ENCODE results near the gene KCNQ4. TPM values are rescaled to one million over a fixed set of nuclear protein-coding genes. Genes with fewer than 3 reads are reported as not detected.
A peak's percentile ranks its signal among the peaks of the same experiment; 100 is the strongest.

The KCNQ4 gene
- polyA plus RNA-seq, 2 of the 4 experiments (the other 2 are of a cell fraction): 0.08 to 0.17 TPM

- H3K4me2 ChIP-seq: peak within 1 kb of the TSS; percentile 87
- peak within 1 kb of the TSS; percentile 78 for H3K4me3 ChIP-seq
- no peaks in the 10 kb centered on the region for H3K9me3 ChIP-seq
- TF ChIP-seq RFX5 (IDR thresholded peaks at IDR 0.05) (no peak), MAFK (IDR thresholded peaks at IDR 0.05; ENCODE audit: partially characterized antibody) (no peak), KDM5A (IDR thresholded peaks at IDR 0.05) (no peak), MAZ (IDR thresholded peaks at IDR 0.05; ENCODE audit: borderline replicate concordance, low read depth, low read length) (no peak), CTCF (IDR thresholded peaks at IDR 0.05) (peak; percentile 52), GATA3 (IDR thresholded peaks at IDR 0.05; ENCODE audit: borderline replicate concordance) (no peak), RAD21 (conservative IDR thresholded peaks at IDR 0.05 in 1 of 2, IDR thresholded peaks at IDR 0.05 in 1 of 2) (peak; percentile 82 to 92), TP53 (CRISPR knock-in tag; IDR thresholded peaks at IDR 0.05) (no peak), FOSL2 (IDR thresholded peaks at IDR 0.05) (no peak), FOSL2 (CRISPR knock-in tag; IDR thresholded peaks at IDR 0.05) (no peak), JUNB (IDR thresholded peaks at IDR 0.05) (no peak), SMC3 (IDR thresholded peaks at IDR 0.05) (peak; percentile 94), POLR2A (IDR thresholded peaks at IDR 0.05; ENCODE audit: low read length) (peak; percentile 94), HOXA7 (CRISPR knock-in tag; IDR thresholded peaks at IDR 0.05) (no peak), ZFP36 (IDR thresholded peaks at IDR 0.05; ENCODE audit: borderline replicate concordance, partially characterized antibody) (no peak), MYC (IDR thresholded peaks at IDR 0.05; ENCODE audit: borderline replicate concordance, low read length) (no peak), POLR2AphosphoS2 (conservative IDR thresholded peaks at IDR 0.05; ENCODE audit: low read length) (no peak), USF2 (IDR thresholded peaks at IDR 0.05) (no peak), ZSCAN20 (CRISPR knock-in tag; IDR thresholded peaks at IDR 0.05) (no peak), JUN (IDR thresholded peaks at IDR 0.05) (peak; percentile 93 to 98), CBX8 (IDR thresholded peaks at IDR 0.05) (no peak), NPAS2 (CRISPR knock-in tag; IDR thresholded peaks at IDR 0.05; ENCODE audit: borderline replicate concordance) (no peak), HEYL (CRISPR knock-in tag; IDR thresholded peaks at IDR 0.05) (no peak), SREBF2 (IDR thresholded peaks at IDR 0.05) (no peak), FOSB (CRISPR knock-in tag; IDR thresholded peaks at IDR 0.05) (no peak), PHF8 (IDR thresholded peaks at IDR 0.05; ENCODE audit: borderline replicate concordance, low read depth) (peak; percentile 60; the same call in 1 of the 2 replicates), RNF2 (IDR thresholded peaks at IDR 0.05; ENCODE audit: borderline replicate concordance, low read depth) (no peak), ESRRA (IDR thresholded peaks at IDR 0.05; ENCODE audit: borderline replicate concordance, low read length) (no peak), ATOH8 (CRISPR knock-in tag; IDR thresholded peaks at IDR 0.05; ENCODE audit: low read depth) (no peak), ZNF302 (CRISPR knock-in tag; IDR thresholded peaks at IDR 0.05) (no peak)
- TF ChIP-seq, protein P1, sequence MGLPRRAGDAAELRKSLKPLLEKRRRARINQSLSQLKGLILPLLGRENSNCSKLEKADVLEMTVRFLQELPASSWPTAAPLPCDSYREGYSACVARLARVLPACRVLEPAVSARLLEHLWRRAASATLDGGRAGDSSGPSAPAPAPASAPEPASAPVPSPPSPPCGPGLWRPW (IDR thresholded peaks at IDR 0.05): no peak
- TF ChIP-seq, protein P2, sequence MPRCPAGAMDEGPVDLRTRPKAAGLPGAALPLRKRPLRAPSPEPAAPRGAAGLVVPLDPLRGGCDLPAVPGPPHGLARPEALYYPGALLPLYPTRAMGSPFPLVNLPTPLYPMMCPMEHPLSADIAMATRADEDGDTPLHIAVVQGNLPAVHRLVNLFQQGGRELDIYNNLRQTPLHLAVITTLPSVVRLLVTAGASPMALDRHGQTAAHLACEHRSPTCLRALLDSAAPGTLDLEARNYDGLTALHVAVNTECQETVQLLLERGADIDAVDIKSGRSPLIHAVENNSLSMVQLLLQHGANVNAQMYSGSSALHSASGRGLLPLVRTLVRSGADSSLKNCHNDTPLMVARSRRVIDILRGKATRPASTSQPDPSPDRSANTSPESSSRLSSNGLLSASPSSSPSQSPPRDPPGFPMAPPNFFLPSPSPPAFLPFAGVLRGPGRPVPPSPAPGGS (IDR thresholded peaks at IDR 0.05): peak; percentile 94; the same call in 2 of the 3 replicates
- TF ChIP-seq, protein P3, sequence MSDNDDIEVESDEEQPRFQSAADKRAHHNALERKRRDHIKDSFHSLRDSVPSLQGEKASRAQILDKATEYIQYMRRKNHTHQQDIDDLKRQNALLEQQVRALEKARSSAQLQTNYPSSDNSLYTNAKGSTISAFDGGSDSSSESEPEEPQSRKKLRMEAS (IDR thresholded peaks at IDR 0.05): peak; percentile 32
- peak; percentile 76 to 95 for DNase-seq (ENCODE audit: low read depth in 1 of 2, low spot score in 1 of 2)
- peak; percentile 82 to 88 for ATAC-seq
- 18% methylated on average over 6 of the region's 75 CpGs for WGBS (ENCODE audit: missing lambda C conversion rate)
- H3K27ac ChIP-seq: peak within 1 kb of the TSS; percentile 87 to 95
- no peak for FAIRE-seq
- H3K4me1 ChIP-seq: peaks cover 48% of the 10 kb centered on the region
- ChIA-PET CTCF (interaction anchor here (0.7 to 22.4 kb wide), 19 partner anchors 9 to 142 kb away, joined by 3 to 602 read pairs (median 5); no protein-coding TSS in a partner anchor), POLR2A (interaction anchor here (0.6 to 2.8 kb wide), 24 partner anchors 11 to 171 kb away, joined by 3 to 128 read pairs (median 6); partner anchors contain the start of genes CTPS1 and NFYC)
Observed at GRCh38 chr1:40862008-40862863, 78.6 kb downstream of the KCNQ4 start, which contains the start of gene CITED4. TSS of gene CITED4 (minus strand) at chr1:40862363. CDS start at chr1:40862127, 236 bp downstream.
